HCT116 (cell line): ENCODE measurements around the gene LRRC4C. TPM values are rescaled to one million over a fixed set of nuclear protein-coding genes. Genes with fewer than 3 reads are reported as not detected.

ENCODE experiments used
- ATAC-seq: fragments of 200-7000 bp; cut with Tn5 transposase; 2 replicates; pipeline ENCODE4 v1.9.1; 2020; ENCODE audit warnings: mild to moderate bottlenecking, moderate library complexity
- BruUV-seq: library from RNA; stranded (reverse); fragments of 400-500 nt; replicated peaks from 2 replicates; lab custom pipeline; 2021; lab: Mats Ljungman, UMichigan
- CTCF ChIA-PET: fragments of 300-600 bp; sonication (Branson Sonifier 250); formaldehyde crosslinking; loops from one replicate; lab custom pipeline; 2021; ENCODE audit warnings: antibody characterized with exemption; lab: Charles Lee
- POLR2A ChIA-PET: fragments of 300-600, 350-600 bp; sonication (Branson Sonifier 250); formaldehyde crosslinking; loops from one replicate; lab custom pipeline; 2021; ENCODE audit warnings: antibody characterized with exemption; lab: Charles Lee
- RAD21 ChIA-PET, 2 experiments: fragments of 300-600 bp; sonication (Branson Sonifier 250); formaldehyde crosslinking; loops; one replicate each; lab custom pipeline; 2023; ENCODE audit warnings: low total read pairs in 2 of 2; ENCODE audit not compliant: uncharacterized antibody in 2 of 2, unreplicated experiment in 2 of 2, low non-redundant PET in 1 of 2; lab: Charles Lee
- DNase-seq: peaks from one replicate; pipeline ENCODE4 v3.0.0-alpha.2; 2010; ENCODE audit warnings: low read depth, low spot score
- H2AFZ ChIP-seq: fragments of 200-600 bp; shearing (Covaris generic), sonication (generic); 2 replicates; pipeline ENCODE4 v1.6.1; 2017; ENCODE audit warnings: low read depth, mixed run types, mixed read lengths, antibody characterized with exemption, low read length; ENCODE audit not compliant: poor library complexity, severe bottlenecking
- H3K27ac ChIP-seq: 2 replicates; pipeline ENCODE4 v1.5.1; 2012; ENCODE audit warnings: low read depth, low read length
- H3K27me3 ChIP-seq: fragments of 200-600 bp; sonication (generic); 2 replicates; pipeline ENCODE4 v1.6.1; 2016; ENCODE audit warnings: mixed run types, low read length, mixed read lengths; ENCODE audit not compliant: insufficient read depth
- H3K36me3 ChIP-seq, 2 experiments: fragments of 200-500 bp in 1 of 2; fragments of 200-600 bp in 1 of 2; sonication (Bioruptor generic) in 1 of 2; sonication (generic) in 1 of 2; 2 replicates each; pipeline versions ENCODE4 v1.5.1 to v1.6.1; 2014 to 2016; ENCODE audit warnings: low read length in 2 of 2, inconsistent platforms in 1 of 2, mixed read lengths in 1 of 2, mixed run types in 1 of 2; ENCODE audit not compliant: insufficient read depth in 2 of 2, control insufficient read depth in 1 of 2
- H3K4me1 ChIP-seq, 2 experiments: fragments of 200-600 bp in 1 of 2; sonication (generic) in 1 of 2; 2 replicates each; pipeline versions ENCODE4 v1.5.1 to v1.6.1; 2012 to 2017; ENCODE audit warnings: low read length in 2 of 2, inconsistent platforms in 1 of 2, mild to moderate bottlenecking in 1 of 2, mixed read lengths in 1 of 2, mixed run types in 1 of 2, moderate library complexity in 1 of 2; ENCODE audit not compliant: insufficient read depth in 2 of 2, control insufficient read depth in 1 of 2
- H3K4me2 ChIP-seq: fragments of 200-600 bp; sonication (generic); 2 replicates; pipeline ENCODE4 v1.6.1; 2017; ENCODE audit warnings: mixed run types, low read length, mixed read lengths
- H3K4me3 ChIP-seq, 2 experiments: fragments of 200-600 bp in 1 of 2; sonication (generic) in 1 of 2; replicated peaks in 1 of 2; 2 replicates each; pipeline ENCODE4 v1.5.1; 2011 to 2016; ENCODE audit warnings: low read length in 2 of 2, control low read depth in 1 of 2, low read depth in 1 of 2, mild to moderate bottlenecking in 1 of 2, mixed read lengths in 1 of 2, mixed run types in 1 of 2
- H3K79me2 ChIP-seq: fragments of 200-600 bp; sonication (generic); 2 replicates; pipeline ENCODE4 v1.6.1; 2017; ENCODE audit warnings: mild to moderate bottlenecking, mixed run types, low read length, moderate library complexity, mixed read lengths; ENCODE audit not compliant: insufficient read depth
- H3K9ac ChIP-seq: fragments of 200-600 bp; sonication (generic); 2 replicates; pipeline ENCODE4 v1.6.1; 2016; ENCODE audit warnings: low read length, mixed read lengths
- H3K9me2 ChIP-seq: fragments of 200-600 bp; sonication (generic), shearing (Covaris generic); 2 replicates; pipeline ENCODE4 v1.6.1; 2017; ENCODE audit warnings: mixed run types, mild to moderate bottlenecking, moderate library complexity; ENCODE audit not compliant: insufficient read depth
- H3K9me3 ChIP-seq, 2 experiments: fragments of 200-500 bp in 1 of 2; fragments of 200-600 bp in 1 of 2; sonication (Bioruptor generic) in 1 of 2; sonication (generic) in 1 of 2; 2 replicates each; pipeline ENCODE4 v1.6.1; 2014 to 2017; ENCODE audit warnings: low read length in 2 of 2, mixed read lengths in 2 of 2, inconsistent platforms in 1 of 2, low read depth in 1 of 2, mild to moderate bottlenecking in 1 of 2, mixed run types in 1 of 2, moderate library complexity in 1 of 2; ENCODE audit not compliant: control insufficient read depth in 1 of 2, insufficient read depth in 1 of 2
- H4K20me1 ChIP-seq: fragments of 200-600 bp; sonication (generic), shearing (Covaris generic); 2 replicates; pipeline ENCODE4 v1.6.1; 2017; ENCODE audit warnings: mixed run types, mild to moderate bottlenecking, moderate library complexity; ENCODE audit not compliant: insufficient read depth
- POLR2A ChIP-seq: IDR thresholded peaks from 2 replicates; pipeline ENCODE4 v1.7.0; 2011; ENCODE audit warnings: borderline replicate concordance; ENCODE audit not compliant: insufficient read depth, insufficient read length; ENCODE audit errors: extremely low read depth
- REST ChIP-seq: IDR thresholded peaks from 2 replicates; pipeline ENCODE4 v1.6.1; 2012; ENCODE audit warnings: low read depth
- SP1 ChIP-seq: IDR thresholded peaks from 2 replicates; pipeline ENCODE4 v1.6.1; 2012; ENCODE audit warnings: low read depth
- intact Hi-C: fragments of 100-400 bp; cut with micrococcal nuclease; formaldehyde crosslinking; loops from 2 replicates; pipeline ENCODE4 v1.10.0; 2022
- total RNA-seq: library from RNA; stranded (reverse); gene quantifications from one replicate; pipeline ENCODE4 v1.2.1, GENCODE V29; 2021; ENCODE audit not compliant: unreplicated experiment

LRRC4C gene
- total RNA-seq, 1 experiment from 2014 or later = not detected

GRCh38 chr11:40407355-40407754 is 1052.1 kb downstream of the LRRC4C start:
- no peak for TF ChIP-seq POLR2A
- CTCF ChIA-PET = no interaction called here
- Histone ChIP-seq H3K27me3 (no peaks in the 10 kb centered on the region), H3K27ac (no peak overlapping the region), H3K9me3 (peaks cover 3 to 11% of the 10 kb centered on the region in 2 experiments; a peak in 2 of 4 replicates), H3K9me2 (no peaks in the 10 kb centered on the region), H4K20me1 (no peaks in the 10 kb centered on the region), H3K9ac (no peak overlapping the region), H3K4me2 (no peak overlapping the region), H3K36me3 (no peaks in the 10 kb centered on the region), H3K4me3 (no peak overlapping the region), H3K79me2 (no peaks in the 10 kb centered on the region), H2AFZ (no peak overlapping the region), H3K4me1 (no peaks in the 10 kb centered on the region)
- RAD21 ChIA-PET = no interaction called here
- BruUV-seq = no TSS peak
- no peak for DNase-seq
- ATAC-seq = no peak
- intact Hi-C loops = no loop called here
- POLR2A ChIA-PET = no interaction called here

- no TSS peak for BruUV-seq
- DNase-seq = no peak
- H3K4me1 ChIP-seq = no peaks in the 10 kb centered on the region
These were observed 1053.8 kb downstream of the LRRC4C start for GRCh38 chr11:40405614-40406013.

More at GRCh38 chr11:40405614-40406013, 1053.8 kb downstream of the LRRC4C start:
- H3K79me2 ChIP-seq = no peaks in the 10 kb centered on the region
- ATAC-seq = no peak
- no peaks in the 10 kb centered on the region for H3K9me2 ChIP-seq
- CTCF ChIA-PET = no interaction called here
- H3K27ac ChIP-seq = no peak overlapping the region
- H2AFZ ChIP-seq = no peak overlapping the region
- no peak for TF ChIP-seq REST
- TF ChIP-seq SP1 = no peak
- TF ChIP-seq, all 23 proteins: peak for 0
- Histone ChIP-seq H3K9me3 (peaks cover 2 to 13% of the 10 kb centered on the region in 2 experiments; a peak in 2 of 4 replicates), H3K36me3 (no peaks in the 10 kb centered on the region), H3K27me3 (no peaks in the 10 kb centered on the region), H3K9ac (no peak overlapping the region), H3K4me2 (no peak overlapping the region), H4K20me1 (no peaks in the 10 kb centered on the region), H3K4me3 (no peak overlapping the region)
- POLR2A ChIA-PET = no interaction called here
- intact Hi-C loops = no loop called here
- RAD21 ChIA-PET = no interaction called here
